HTR-8/SVneo (cell line): ENCODE measurements around the gene OPTC.

ENCODE experiments used
- DNase-seq: peaks from one replicate; pipeline ENCODE4 v3.0.0; 2011; ENCODE audit warnings: low spot score, mixed read lengths; ENCODE audit not compliant: insufficient read length
- FAIRE-seq: peaks from 2 replicates; lab custom pipeline; 2011; peaks lifted over from hg19 to GRCh38; lab: Jason Lieb, UNC

OPTC gene

DNA sequence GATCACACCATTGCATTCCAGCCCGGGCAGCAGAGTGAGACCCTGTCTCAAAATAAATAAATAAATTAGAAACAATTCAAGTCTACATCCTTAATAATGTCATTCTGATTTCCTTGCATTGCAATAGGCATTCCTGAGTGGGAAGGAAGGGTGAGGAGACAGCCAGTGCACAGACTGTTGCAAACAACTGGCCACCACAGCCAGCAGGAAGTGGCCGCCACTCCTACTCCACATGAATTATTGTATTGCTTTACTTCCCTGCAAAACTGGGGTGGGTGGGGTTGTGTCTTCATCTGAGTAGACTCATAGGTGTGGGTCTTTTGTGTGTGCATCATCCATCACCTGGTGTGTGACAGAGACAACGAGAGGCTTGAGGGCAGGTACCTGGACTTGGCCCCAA lies 60.1 kb downstream of the OPTC start:
- no peak for FAIRE-seq
- DNase-seq, result no peak

DNA sequence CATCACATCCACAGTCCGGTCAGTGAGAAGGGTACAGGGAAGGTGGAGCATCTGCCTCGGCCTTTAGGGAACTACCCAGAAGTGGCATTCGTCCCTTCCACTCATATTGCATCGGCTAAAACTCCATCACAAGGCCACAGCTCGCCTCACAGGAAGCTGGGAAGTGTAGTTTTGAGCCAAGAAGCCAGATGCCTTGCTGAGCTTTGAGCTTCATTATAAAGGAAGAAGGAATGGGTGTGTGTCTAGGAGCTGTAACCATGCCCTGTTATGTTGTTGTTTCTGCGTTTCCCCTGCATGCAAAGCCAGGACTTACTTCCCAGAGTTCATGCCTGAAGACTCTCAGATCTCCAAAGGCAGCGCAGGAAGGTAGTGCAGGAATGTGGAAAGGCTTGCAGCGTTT lies 61.1 kb downstream of the OPTC start:
- no peak for FAIRE-seq
- DNase-seq, result no peak

DNA sequence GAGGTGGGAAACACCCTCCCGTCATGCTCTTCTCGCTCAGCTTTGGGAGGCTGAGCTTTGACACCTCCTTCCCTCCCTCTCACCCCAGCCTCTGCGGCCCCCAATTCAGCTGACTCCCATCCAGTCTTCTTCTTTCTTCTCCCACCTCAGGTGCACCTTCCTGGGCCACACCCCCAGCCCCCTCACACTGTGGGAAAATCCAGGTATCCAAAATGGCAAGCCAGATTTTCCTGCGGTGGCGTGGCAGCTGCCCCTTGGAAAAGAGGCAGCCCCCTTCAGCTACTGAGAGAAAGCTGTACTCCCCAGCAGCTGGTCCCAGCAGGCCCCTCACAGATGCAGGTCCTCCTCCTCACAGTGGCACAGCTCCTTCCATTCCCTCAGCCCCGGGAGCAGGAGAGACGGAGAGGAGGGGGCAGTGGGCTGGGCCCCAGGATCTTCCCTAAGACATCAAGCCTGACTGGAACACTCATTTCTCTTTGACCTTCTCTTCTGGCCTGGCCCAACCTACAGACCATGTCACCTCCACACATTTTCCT lies 61.6 kb downstream of the OPTC start:
- FAIRE-seq (no peak), DNase-seq (no peak)

DNA sequence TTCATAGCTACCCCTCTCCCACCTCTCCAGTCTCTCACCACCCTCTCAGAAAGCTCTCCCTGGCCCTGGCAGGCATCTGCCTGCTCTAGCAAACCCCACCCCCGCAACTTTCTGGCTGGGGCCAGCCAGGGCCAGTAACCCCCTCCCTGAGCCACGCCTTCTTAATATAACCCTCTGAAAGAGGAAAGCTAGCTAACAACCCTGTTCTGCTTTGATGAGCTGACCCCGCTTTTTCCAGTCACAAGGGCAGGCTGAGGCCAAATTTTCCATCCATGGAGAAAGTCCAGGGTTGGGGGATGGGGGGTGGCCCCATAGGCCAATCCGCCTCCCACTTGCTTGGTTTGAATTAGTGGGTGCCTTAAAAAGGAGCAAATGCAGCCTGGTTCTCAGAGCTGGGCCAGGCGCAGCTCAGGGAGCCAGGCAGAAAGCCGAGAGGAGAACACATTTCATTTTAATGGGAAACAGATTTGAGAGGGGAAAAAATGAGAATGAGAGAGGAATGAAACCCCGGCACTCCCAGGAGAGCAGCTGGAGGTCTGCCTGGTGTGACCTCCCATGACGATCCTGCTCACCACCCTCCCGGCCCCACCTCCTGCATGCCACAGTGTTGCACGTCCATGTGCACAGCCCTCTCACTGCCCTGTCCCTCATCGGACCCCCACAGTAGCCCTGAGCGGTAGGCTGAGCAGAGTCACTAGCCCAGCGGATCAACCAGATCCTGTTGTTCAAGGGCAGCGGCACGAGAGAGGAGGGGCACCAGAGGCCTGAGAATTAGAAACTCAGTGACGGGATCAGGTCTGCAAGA lies 62.3 kb downstream of the OPTC start:
- peak; percentile 66 for FAIRE-seq
- no peak for DNase-seq

DNA sequence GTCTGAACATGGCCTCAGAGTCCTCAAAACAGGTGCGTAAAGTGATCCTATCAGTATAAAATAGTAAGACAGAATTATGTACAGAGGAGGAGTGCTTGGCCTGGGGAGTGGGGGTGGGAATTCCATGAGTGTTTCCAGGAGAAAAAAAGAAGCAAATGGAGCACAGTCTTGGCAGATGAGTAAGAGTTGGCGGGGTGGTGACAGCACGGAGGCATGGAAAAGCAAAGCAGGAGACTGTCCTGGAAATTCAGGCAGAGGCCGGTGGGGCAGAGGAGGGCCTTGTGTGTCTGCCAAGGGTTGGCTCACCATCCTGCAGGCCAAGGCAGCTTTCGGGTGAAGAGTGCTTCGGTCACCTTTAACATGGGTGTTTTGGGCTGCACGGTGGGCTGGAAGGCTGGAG lies 63.4 kb downstream of the OPTC start:
- DNase-seq, result no peak
- FAIRE-seq, result peak; percentile 26

DNA sequence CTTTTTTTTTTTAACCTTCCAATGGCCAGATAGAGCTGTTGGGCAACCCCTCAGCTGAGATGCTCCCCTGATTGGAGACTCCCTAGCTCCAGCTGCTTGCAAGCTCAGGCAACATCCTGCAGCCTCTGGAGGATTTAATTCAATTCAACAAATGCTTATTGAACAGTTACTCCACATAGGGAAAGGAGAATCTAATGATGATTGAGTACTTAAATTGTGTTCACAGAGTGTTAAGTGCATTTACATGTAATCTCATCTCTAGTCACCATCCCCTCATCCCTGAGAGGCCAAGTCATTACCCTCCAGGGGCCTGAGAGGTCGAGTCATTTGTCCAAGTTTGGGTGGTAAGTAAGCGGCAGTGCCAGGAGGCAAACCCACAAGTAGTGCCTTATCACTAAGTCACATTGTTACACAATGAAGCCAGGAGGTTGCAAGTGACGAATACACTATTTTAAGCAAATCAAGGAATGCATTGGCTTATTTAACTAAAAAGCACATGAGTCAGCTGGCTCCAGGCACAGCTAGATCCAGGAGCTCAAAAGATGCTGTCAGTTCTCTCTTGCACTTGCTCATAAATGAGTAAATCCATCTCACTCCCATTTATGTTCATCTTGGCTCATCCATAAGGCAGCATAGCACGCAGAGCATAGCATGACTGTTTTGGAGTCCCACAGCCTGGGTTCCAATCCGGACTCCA lies 64.3 kb downstream of the OPTC start:
- peak; percentile 85 for FAIRE-seq

More for the DNA sequence above, 64.3 kb downstream of the OPTC start:
- peak; percentile 71 for DNase-seq
